ENCODE results near the gene BAK1.

DNA sequence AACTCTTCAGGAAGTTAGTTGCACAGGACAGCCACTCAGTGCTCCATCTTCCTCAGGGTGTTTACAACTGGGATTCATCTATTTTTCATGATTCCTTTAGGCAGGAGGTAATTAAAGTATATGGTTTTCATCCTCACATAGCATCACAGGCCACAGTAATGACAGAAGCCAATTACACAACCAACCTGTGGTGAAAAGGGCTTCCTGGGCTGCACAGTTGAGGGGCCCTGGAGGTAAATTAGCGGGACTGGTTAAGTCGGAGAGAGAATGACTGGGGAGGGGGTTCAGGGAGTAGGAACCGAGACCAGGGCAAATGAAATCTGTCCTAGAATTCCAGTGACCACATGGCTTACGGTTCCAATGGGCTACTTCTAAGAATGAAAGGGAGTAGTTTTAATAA lies 37.0 kb downstream of the BAK1 start:
- TF ChIP-seq, protein P1, sequence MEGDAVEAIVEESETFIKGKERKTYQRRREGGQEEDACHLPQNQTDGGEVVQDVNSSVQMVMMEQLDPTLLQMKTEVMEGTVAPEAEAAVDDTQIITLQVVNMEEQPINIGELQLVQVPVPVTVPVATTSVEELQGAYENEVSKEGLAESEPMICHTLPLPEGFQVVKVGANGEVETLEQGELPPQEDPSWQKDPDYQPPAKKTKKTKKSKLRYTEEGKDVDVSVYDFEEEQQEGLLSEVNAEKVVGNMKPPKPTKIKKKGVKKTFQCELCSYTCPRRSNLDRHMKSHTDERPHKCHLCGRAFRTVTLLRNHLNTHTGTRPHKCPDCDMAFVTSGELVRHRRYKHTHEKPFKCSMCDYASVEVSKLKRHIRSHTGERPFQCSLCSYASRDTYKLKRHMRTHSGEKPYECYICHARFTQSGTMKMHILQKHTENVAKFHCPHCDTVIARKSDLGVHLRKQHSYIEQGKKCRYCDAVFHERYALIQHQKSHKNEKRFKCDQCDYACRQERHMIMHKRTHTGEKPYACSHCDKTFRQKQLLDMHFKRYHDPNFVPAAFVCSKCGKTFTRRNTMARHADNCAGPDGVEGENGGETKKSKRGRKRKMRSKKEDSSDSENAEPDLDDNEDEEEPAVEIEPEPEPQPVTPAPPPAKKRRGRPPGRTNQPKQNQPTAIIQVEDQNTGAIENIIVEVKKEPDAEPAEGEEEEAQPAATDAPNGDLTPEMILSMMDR (IDR thresholded peaks at IDR 0.05; ENCODE audit: poor library complexity), result no peak
- TF ChIP-seq EZH2 (IDR thresholded peaks at IDR 0.05; ENCODE audit: borderline replicate concordance), result no peak
- TF ChIP-seq EZH2phosphoT487 (IDR thresholded peaks at IDR 0.05; ENCODE audit: low read depth, severe bottlenecking, unreplicated experiment), result no peak

Measured in hepatocyte (in vitro differentiated cells).